GM21529 (cell line): ENCODE measurements around the gene RPN1.
"Not testable (repeated sequence)": the region's sequence is repeated elsewhere in the genome, so short reads cannot be mapped to it uniquely, and the experiment has no call there.

Experiments used
- ATAC-seq: cut with Tn5 transposase; IDR thresholded peaks from one replicate; pipeline ENCODE4 v1.9.1; 2021; ENCODE audit not compliant: unreplicated experiment

RPN1 gene

DNA sequence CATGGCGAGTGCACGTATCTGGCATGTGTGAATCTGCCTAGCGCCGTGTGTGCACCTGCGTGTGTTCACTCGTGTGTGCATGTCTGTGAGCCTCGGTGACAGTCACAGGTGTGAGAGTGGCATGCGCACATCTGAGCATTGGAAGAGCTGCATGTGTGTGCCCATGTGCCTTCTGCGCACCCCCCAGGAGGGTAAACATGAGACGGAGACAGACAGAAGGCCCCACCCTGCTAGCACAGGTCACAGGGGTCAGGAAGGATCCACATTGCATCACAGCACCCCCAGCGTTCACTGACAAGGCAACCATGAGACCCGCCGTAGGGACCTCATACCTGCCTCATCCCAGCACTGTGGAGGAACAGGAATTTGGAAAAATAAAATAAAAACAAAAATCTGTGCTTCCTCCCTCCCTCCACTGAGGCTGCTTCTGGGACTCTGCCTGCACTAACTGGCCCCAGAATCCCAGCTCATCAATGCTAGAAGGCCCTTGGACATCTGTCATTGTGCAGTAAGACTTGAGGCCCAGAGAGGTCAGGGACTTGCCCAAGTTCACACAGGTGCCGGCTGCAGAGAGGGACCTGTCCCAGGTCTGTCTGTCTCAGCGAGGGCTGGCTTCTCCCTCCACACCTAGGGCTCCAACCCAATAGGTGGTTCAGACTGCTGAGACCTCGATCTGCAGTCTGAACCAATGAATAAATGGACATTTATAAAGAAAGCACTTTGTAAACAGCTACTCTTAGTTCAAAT, 37.4 kb downstream of the RPN1 start:
- ATAC-seq = no peak

DNA sequence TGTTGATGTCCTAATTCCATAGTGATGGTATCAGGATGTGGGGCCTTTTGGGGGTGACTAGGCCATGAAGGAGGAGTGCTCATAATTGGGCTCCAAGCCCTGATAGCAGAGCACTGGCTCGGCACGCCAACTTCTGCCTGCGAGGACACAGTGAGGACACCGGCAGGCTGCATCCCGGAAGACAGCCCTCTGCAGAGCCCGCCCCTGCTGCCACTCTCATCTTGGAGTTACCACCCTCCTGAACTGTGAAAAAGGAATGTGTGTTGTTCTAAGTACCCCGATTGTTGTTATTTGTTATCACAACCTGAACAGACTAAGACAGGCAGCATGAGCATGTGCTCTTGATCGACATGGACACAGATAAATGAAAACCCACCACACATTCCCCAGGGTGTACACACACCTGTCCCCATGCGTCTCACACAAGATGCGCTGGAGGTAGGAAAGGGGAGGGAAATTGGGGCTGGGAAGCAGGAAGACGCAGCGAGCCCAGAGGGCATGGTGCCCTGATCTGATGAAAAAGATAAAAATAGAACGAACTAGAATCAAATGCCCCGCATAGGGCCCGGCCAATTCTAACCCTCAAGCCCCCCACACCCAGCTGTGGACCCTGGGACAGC, 40.1 kb downstream of the RPN1 start:
- no peak for ATAC-seq

DNA sequence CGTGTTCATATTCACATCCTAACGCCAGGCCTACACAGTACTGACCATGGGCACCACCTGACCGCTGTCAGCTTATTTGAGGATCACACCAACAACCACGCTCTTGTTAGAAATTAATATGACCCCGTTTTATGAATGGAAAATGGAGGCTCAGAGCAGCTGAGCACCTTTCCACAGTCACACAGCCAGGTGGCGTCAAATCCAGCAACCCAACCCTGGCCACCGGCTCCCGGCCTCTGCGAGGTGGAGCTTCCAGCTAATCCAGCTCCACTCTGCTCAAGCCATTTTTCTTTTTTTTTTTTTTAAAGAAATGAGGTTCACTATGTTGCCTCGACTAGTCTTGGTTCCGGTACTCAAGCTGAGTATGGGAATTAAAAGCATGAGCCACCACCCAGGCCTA, 41.3 kb downstream of the RPN1 start:
- ATAC-seq = no peak

DNA sequence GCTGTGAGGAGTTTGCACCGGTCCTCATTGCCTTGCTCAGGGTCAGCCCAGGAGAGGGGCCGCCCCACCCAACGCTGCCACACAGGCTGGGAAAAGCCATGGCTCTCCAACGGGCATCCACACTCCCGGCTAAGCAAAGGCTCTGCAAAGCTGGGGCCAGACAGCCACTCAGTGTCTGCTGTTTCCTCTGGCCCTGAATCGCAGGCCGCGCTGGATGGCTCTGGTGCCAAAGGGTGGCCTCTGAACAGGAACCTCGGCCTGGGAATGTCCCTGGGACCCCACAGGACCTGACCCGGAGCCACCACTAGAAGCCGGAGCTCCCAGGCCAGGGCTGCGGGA, 42.9 kb downstream of the RPN1 start:
- no peak for ATAC-seq

DNA sequence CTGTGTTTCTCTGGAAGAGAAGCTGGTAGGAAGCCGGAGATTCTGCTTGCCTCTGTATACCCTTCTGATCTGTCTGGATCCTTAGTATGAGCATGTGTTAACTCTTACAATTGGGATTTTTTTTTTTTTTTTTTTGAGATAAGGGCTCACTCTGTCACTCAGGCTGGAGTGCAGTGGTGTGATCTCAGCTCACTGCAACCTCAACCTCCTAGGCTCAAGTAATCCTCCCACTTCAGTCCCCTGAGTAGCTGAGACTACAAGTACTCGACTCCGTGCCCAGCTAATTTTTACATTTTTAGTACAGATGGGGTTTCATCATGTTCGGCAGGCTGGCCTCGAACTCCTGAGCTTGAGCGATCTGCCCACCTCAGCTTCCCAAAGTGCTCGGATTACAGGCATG, 44.5 kb downstream of the RPN1 start:
- no peak for ATAC-seq

DNA sequence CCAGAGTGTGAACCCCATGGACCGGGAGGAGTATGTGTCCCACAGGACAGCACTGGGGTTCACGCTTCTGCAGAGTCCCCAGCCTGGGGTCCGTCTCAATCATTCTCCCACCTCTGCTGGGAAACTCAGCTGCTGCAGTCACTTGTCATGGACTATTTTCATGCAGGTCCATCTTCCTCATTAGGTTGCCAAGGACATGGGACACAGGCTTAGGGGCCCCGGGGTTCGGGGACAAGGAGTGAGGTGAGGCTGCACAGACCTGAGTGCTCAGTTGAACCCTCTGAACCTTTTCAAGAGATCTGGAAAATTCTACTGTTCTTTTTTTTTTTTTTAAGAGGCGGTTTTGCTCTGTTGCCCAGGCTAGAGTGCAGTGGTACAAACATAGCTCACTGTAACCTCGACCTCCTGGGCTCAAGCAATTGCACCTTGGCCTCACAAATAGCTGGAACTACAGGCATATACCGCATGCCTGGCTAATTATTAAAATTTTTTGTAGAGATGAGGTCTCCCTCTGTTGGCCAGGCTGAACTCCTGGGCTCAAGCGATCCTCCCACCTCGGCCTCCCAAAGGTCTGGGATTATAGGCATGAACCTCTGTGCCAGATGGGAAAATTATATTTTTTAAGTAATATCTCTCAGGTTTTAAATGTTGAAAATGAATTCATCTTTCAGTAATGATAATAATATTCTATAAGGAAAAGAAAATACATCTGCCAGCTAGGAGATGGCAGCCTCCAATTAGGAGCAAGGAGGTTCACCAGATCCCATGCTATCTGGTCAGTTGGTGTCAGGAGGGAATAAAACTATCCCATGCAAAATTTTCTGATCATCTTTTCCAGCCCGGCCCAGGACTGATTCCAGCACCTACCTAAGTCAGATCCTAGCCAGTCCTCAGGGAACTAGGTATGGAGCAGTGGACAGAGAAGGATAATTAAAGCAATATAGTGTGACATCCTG, 45.2 kb downstream of the RPN1 start:
- no peak for ATAC-seq

DNA sequence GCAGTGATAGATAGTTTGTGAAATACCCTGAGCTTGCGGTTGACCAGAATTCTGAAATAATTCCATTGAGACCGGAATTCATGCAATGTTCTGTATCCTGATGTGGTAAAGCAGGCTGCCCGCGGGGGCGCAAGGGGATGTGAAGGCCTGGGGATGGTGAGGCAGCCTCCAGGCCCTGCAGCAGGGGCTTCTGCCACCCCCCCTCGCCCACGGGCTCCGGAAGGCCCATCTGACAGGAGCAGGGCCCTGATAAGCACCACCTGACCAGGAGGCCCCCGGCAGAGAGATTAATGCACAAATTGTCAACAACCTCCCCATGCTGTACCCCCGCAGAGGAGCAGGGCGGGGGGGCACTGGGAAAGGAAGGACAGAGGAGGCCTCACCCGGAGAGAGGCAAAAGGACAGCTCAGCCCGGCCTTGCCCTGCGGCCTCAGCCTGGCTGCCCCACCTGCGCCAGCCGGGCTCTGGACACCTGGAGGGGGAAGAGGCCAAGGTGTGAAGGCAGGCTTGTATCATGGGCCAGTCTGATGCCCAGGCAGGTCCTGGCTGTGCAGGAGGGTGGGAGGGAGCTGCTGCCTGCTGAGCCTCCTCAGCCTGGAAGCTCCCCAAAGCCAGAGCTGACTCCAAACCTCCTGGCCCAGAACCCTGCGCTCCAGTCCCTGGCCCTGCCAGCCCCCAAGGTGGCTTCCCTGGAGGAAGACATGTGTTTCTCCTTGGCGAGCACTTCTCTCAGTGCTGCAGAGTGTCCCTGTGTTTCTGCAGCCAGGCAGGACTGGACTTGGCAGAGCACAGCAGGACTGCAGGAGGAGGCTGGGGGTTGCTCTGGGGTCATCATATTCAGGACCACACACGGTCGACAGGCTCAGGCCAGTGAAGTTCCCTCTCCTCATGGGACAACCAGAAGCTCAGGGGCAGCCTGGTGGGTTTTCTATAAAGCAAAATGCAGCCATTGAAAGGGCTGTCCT, 46.5 kb downstream of the RPN1 start:
- no peak for ATAC-seq

DNA sequence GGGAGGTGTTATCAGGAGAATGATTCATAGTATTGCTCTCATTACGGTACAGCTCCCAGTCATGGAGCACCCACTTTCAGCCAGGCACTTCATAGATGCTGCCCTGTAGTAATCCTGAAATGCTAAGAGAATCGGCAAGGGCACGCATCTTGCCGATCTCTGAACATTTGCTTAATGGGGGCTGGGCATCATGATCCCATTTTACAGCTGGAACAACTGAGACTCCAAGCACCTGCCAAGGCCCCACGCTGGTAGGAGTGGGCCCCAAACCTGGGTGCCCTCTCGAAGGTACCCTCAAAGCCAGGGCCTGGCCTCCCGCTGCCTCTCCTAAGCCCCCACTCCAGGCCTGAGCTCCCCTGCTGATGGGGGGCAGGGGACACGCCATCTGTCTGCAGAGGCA, 47.3 kb downstream of the RPN1 start:
- ATAC-seq = no peak

DNA sequence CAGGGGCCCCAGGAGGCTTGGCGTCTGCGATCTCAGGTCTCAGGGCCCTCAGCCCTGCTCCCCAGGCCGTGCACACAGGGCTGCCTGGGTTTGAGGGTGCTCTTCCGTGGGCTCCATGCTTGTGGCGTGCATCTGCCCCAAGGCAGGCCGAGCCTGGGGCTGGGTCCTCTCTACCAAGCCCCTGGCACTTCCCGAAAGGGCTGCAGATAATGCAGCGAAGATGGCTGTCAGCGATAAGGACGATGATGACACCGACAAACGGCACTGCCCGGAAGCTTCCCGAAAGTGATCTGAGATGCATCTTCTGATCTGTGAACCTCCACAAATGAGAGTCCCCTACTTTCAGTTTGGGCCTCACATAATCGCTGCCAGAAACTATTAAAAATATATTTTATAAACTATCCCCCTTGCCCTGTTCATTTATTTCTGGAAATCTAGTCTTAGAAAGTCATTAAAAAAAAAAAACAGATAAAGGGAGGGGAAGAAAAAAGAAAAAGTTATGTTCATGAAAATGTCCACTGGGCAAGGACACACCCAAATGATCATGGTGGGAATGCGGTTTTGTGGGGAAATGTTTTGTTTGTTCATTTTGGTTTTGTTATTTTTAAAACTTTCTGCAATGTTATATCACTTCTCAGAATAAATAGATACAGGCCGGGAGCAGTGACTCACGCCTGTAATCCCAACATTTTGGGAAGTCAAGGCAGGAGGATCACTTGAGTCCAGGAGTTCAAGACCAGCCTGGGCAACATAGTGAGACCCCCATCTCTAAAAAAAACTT, 51.5 kb downstream of the RPN1 start:
- no peak for ATAC-seq

DNA sequence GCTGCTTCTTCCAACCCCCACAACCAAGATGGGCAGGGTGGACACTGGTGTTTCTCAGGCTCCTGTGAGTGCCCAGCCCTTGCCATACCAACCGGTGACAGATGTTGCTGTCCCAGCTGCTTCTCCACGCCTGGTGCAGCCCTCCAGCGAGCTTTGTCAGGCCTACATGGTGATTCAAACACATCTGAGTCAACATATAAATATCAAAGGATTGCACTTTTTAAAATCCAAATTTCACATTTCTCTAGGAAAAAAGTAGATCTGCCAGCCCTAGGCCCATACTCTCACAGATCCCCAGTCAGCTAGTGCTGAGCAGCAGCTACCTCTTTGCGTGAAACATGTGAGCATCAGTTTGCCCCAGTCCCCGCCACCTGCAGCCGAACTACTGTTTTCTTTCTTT, 52.7 kb downstream of the RPN1 start:
- ATAC-seq = no peak

DNA sequence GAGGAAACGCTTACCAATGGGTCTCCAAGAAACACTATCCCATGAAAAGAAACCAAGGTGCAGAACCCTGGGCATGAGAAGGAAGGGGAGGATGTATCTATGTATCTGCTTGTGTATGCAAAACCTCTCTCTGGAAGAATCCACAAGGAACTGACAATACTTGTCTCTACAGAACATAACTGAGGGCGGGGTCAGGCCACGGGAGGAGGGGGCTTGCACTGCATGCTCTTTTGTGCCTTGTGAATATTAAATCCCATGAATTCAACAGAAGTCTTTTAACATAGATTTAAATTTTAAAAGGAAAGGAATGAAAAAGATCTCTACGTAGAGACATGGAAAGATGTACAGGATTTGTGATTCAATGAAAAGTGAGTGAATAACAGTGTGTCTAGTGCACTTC, 57.8 kb downstream of the RPN1 start:
- no peak for ATAC-seq

DNA sequence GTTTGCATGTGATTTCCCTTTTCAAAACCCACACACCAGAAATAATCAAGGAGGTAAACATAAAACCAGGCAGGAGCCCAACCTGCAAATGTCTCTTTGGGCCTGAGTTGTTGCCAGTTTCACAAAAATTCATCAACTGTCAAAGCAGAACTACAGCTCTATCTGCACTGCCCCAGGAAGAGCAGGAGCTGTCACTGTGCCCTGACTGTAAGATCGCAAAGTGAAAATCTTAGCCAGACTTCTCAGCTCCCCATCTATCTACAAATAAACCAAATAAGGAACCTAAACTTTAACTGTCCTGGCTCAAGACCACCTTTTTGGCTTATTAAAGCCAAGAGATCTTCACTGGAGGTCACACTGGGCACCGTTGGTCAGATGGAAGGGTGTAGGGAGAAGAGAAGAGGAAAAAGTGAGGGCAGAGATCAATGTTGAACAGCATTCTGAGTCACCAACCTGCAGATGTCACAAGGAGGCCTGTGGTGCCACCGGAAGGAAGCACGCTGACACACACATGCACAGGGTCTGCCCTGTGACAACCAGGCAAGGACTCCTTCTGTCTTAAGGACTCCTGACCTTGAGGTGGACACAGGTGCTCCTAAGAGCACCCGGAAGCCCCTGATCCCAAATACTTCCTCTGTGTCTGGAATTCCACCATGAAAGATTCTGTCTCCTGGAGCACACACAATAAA, 58.7 kb downstream of the RPN1 start:
- no peak for ATAC-seq

DNA sequence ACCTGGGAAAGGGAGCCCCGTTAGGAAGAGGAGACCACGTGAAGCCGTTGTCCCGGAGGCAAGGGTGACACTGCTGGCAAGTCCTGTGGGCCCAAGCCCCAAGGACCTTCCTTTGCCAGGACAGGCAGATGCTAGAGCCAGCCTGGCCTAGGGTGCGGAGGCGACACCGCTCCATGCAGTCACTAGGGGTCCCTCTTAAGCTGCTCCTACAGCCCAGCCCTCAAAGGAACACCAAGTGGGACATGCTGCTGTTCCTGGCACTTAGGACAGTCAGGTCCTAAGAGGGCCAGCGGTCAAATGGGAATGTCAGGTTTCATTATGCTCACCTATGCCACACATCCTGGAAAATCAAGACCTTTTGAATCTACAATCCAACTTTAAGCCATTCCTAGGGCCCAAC, 59.7 kb downstream of the RPN1 start:
- ATAC-seq = no peak

DNA sequence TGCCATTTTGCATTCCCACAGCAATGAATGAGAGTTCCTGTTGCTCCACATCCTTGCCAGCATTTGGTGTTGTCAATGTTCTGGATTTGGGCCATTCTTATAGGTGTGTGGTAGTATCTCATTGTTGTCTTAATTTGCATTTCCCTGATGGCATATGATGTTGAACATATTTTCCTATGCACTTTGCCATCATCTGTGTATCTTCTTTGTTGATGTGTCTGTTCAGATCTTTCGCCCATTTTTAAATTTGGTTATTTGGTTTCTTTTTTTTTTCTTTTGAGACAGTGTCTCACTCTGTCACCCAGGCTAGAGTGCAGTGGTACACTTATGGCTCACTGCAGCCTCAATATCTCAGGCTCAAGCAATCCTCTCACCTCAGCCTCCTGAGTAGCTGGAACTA, 60.6 kb downstream of the RPN1 start:
- not testable (repeated sequence) for ATAC-seq

DNA sequence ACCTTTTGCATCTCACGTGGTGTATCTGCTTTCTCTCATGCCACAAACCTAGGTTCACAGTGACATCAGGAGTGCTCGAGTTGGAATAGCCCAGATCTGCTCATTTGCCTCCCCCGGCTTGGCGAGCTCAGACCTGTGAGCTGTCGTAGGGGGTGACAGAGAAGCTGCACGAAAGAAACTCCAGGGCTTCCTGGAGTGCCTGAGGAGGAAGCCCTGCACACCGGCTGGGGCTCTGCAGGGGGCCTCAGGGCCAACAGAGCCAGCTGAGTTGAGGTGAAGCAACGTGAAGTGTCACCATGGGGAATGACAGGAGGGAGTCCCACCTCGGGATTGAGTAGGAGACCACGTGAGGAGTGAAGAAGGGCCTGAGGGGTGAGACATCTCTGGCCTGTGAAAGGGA, 62.5 kb downstream of the RPN1 start:
- no peak for ATAC-seq

DNA sequence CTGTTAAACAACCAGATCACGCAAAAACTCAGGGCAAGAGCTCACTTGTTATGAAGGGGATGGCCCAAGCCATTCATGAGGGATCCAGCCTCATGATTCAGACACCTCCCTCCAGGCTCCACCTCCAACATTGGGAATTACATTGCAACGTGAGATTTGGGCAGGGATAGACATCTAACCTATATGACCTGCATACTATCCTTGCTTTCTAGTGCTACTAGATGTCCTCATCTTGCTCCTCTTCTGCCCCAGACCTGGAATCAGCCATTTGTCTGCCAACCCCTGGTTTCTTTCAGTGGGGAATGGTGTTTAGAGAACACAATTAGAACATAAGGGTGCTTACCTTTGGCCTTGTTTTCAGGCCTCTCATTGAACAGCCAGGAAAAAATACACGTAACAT, 63.2 kb downstream of the RPN1 start:
- no peak for ATAC-seq

DNA sequence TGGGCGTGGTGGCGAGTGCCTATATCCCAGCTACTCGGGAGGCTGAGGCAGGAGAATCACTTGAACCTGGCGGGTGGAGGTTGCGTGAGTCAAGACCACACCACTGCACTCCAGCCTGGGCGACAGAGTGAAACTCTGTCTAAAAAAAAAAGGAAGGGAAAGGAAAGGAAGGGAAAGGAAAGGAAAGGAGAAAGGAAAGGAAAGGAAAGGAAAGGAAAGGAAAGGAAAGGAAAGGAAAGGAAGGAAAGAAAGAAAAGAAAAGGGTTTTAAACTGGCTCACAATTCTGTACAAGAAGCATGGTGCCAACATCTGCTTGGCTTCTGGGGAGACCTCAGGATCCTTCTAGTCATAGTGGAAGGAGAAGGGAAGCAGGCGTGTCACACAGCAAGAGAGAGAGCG, 63.7 kb downstream of the RPN1 start:
- ATAC-seq = not testable (repeated sequence)

DNA sequence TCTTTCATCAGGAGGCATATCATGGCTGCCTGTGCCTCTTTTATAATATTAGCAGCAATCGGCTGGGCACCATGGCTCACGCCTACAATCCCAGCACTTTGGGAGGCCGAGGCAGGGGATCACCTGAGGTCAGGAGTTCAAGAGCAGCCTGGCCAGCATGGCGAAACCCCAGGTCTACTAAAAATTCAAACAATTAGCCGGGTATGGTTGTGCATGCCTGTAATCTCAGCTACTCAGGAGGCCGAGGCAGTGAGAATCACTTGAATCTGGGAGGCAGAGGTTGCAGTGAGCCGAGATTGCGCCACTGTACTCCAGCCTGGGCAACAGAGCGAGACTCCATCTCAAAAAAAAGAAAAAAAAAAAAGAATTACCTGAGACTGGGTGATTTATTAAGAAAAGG, 64.2 kb downstream of the RPN1 start:
- not testable (repeated sequence) for ATAC-seq

DNA sequence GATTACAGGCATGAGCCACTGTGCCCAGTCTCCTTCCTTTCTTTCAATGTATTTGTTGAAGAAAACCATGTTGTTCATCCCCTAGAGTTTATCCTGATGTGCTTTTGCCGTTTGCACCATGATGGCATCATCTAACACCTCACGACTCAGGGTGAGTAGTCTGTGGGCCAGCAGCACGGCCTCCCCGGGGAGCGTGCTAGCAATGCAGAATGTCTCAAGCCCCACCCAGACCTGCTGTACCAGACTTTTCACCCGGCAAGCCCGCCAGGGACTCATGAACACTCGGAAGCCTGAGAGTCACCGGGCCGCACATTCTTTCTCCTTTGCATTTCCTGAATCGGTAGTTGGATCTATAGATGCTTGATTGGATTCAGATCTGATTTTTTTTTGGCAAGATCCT, 64.6 kb downstream of the RPN1 start:
- ATAC-seq = no peak
